ENCODE measurements around the gene SPTB. TPM values are rescaled to one million over a fixed set of nuclear protein-coding genes. Genes with fewer than 3 reads are reported as not detected.

Gene SPTB
- total RNA-seq, 1 donor from 2014 or later: 3.0 TPM

- H3K4me3 ChIP-seq: no peak overlapping the region
- TF ChIP-seq, protein P1, sequence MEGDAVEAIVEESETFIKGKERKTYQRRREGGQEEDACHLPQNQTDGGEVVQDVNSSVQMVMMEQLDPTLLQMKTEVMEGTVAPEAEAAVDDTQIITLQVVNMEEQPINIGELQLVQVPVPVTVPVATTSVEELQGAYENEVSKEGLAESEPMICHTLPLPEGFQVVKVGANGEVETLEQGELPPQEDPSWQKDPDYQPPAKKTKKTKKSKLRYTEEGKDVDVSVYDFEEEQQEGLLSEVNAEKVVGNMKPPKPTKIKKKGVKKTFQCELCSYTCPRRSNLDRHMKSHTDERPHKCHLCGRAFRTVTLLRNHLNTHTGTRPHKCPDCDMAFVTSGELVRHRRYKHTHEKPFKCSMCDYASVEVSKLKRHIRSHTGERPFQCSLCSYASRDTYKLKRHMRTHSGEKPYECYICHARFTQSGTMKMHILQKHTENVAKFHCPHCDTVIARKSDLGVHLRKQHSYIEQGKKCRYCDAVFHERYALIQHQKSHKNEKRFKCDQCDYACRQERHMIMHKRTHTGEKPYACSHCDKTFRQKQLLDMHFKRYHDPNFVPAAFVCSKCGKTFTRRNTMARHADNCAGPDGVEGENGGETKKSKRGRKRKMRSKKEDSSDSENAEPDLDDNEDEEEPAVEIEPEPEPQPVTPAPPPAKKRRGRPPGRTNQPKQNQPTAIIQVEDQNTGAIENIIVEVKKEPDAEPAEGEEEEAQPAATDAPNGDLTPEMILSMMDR (IDR thresholded peaks at IDR 0.05): no peak
- H3K27ac ChIP-seq: no peak overlapping the region
- intact Hi-C loops (cut with DNase I): no loop called here
- H3K9me3 ChIP-seq: no peaks in the 10 kb centered on the region
- H3K36me3 ChIP-seq: no peaks in the 10 kb centered on the region
- peak; percentile 61 for ATAC-seq
- peaks cover 2% of the 10 kb centered on the region for H3K27me3 ChIP-seq
- no peak for DNase-seq
- no peaks in the 10 kb centered on the region for H3K4me1 ChIP-seq
Measured at GRCh38 chr14:64817631-64818030, 62.1 kb downstream of the SPTB start.

- no peaks in the 10 kb centered on the region for H3K9me3 ChIP-seq
- no peaks in the 10 kb centered on the region for H3K4me1 ChIP-seq
- H3K4me3 ChIP-seq: no peak overlapping the region
- ATAC-seq: no peak
- TF ChIP-seq, protein P1 (IDR thresholded peaks at IDR 0.05): no peak
- no peak overlapping the region for H3K27ac ChIP-seq
- no peak for DNase-seq
- intact Hi-C loops (cut with DNase I): no loop called here
- H3K36me3 ChIP-seq: no peaks in the 10 kb centered on the region
- no peaks in the 10 kb centered on the region for H3K27me3 ChIP-seq
Measured at GRCh38 chr14:64816221-64816783, 63.4 kb downstream of the SPTB start.

GRCh38 chr14:64815257-64815656, 64.5 kb downstream of the SPTB start:
- Histone ChIP-seq H3K36me3 (no peaks in the 10 kb centered on the region), H3K27me3 (no peaks in the 10 kb centered on the region), H3K9me3 (no peaks in the 10 kb centered on the region), H3K4me3 (no peak overlapping the region), H3K4me1 (no peaks in the 10 kb centered on the region), H3K27ac (no peak overlapping the region)
- DNase-seq (no peak), ATAC-seq (no peak)
- TF ChIP-seq, protein P1 (IDR thresholded peaks at IDR 0.05): no peak
- intact Hi-C loops (cut with DNase I): no loop called here

DNA sequence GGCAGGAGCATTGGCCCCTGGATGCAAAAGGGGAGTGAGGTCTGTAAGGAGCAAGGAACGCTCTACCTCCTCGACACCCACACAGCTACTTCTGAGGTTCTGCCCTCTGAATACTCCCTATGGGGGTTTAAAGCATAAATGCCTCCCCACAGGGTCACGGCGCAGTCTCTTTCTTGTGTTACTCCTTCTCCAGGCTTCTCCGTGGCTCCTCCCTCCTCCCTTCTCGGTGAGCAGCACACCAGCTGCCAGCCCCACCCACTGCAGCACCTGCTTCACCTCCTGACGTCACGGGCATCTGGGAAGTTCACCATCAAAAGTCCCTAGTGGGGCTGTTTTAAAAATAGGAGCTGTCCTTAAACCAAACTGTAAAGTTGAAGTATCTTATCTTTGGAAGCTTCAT, 67.3 kb downstream of the SPTB start:
- Histone ChIP-seq H3K36me3 (no peaks in the 10 kb centered on the region), H3K27ac (no peak overlapping the region), H3K4me3 (no peak overlapping the region), H3K9me3 (no peaks in the 10 kb centered on the region), H3K27me3 (no peaks in the 10 kb centered on the region), H3K4me1 (no peaks in the 10 kb centered on the region)
- DNase-seq (peak; percentile 80), ATAC-seq (peak; percentile 88)
- TF ChIP-seq, protein P1 (IDR thresholded peaks at IDR 0.05): no peak
- intact Hi-C loops (cut with DNase I): no loop called here

DNA sequence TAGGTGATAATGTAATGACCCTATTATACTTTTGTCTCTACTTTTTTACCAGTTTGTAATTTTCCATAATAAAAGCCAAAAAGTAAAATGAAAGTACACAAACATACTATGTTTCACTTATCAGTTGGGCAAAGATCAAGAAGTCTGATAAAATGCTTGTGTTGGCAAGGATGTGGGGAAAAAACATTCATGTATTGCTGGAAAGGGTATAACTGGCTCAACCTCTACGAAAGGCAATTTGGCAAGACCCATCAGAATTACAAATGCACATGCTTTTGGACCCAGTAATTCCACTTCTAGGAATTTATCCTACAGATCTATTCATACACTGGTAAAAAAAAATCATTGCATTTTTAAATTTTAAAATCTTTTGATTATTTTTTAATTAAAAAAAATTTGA, 68.0 kb downstream of the SPTB start:
- ATAC-seq (no peak), DNase-seq (no peak)
- TF ChIP-seq, protein P1 (IDR thresholded peaks at IDR 0.05): no peak
- H3K4me1 ChIP-seq: peaks cover under 1% of the 10 kb centered on the region
- intact Hi-C loops (cut with DNase I): no loop called here
- no peak overlapping the region for H3K4me3 ChIP-seq
- no peaks in the 10 kb centered on the region for H3K9me3 ChIP-seq
- no peak overlapping the region for H3K27ac ChIP-seq
- H3K27me3 ChIP-seq: no peaks in the 10 kb centered on the region
- no peaks in the 10 kb centered on the region for H3K36me3 ChIP-seq

GRCh38 chr14:64808449-64808848, 71.3 kb downstream of the SPTB start:
- Histone ChIP-seq H3K27me3 (no peaks in the 10 kb centered on the region), H3K4me1 (peaks cover 11% of the 10 kb centered on the region), H3K4me3 (no peak overlapping the region), H3K36me3 (no peaks in the 10 kb centered on the region), H3K9me3 (no peaks in the 10 kb centered on the region), H3K27ac (no peak overlapping the region)
- DNase-seq: peak; percentile 8
- TF ChIP-seq, protein P1 (IDR thresholded peaks at IDR 0.05): no peak
- ATAC-seq: no peak
- intact Hi-C loops (cut with DNase I): no loop called here
